Esophagus muscularis mucosa (tissue), 3 donors: Measurements from ENCODE around the gene SLC4A5.

Experiments
- POLR2A ChIP-seq: fragments of 450-650 bp; IDR thresholded peaks from one replicate; pipeline ENCODE4 v1.6.1; 2017; ENCODE audit warnings: antibody characterized with exemption, moderate library complexity, mild to moderate bottlenecking, low read depth
- TF ChIP-seq, protein P1 (sequence below), 3 experiments: fragments of 200-600 bp in 2 of 3; fragments of 450-650 bp in 1 of 3; sonication (generic) in 2 of 3; IDR thresholded peaks; one replicate each; pipeline ENCODE4 v1.5.1; 2017 to 2019; ENCODE audit warnings: antibody characterized with exemption in 3 of 3, mild to moderate bottlenecking in 2 of 3, moderate library complexity in 1 of 3

- no peak for TF ChIP-seq POLR2A
- TF ChIP-seq, protein P1, sequence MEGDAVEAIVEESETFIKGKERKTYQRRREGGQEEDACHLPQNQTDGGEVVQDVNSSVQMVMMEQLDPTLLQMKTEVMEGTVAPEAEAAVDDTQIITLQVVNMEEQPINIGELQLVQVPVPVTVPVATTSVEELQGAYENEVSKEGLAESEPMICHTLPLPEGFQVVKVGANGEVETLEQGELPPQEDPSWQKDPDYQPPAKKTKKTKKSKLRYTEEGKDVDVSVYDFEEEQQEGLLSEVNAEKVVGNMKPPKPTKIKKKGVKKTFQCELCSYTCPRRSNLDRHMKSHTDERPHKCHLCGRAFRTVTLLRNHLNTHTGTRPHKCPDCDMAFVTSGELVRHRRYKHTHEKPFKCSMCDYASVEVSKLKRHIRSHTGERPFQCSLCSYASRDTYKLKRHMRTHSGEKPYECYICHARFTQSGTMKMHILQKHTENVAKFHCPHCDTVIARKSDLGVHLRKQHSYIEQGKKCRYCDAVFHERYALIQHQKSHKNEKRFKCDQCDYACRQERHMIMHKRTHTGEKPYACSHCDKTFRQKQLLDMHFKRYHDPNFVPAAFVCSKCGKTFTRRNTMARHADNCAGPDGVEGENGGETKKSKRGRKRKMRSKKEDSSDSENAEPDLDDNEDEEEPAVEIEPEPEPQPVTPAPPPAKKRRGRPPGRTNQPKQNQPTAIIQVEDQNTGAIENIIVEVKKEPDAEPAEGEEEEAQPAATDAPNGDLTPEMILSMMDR (IDR thresholded peaks at IDR 0.05) = no peak
Observed at GRCh38 chr2:74290066-74290465, 53.1 kb downstream of the SLC4A5 start.
